K562 (cell line): ENCODE measurements around the gene GCGR. TPM values are rescaled to one million over a fixed set of nuclear protein-coding genes. Genes with fewer than 3 reads are reported as not detected.

Experiments
- RB1 ChIP-seq: fragments of 450-650 bp; IDR thresholded peaks from 2 replicates; pipeline ENCODE4 v1.6.1; 2017; ENCODE audit warnings: low read depth, mild to moderate bottlenecking
- SIX5 ChIP-seq, 2 experiments: IDR thresholded peaks; 2 replicates each; pipeline ENCODE4 v1.6.1; 2011; ENCODE audit warnings: low read length in 2 of 2, borderline replicate concordance in 1 of 2, low read depth in 1 of 2, mild to moderate bottlenecking in 1 of 2, moderate library complexity in 1 of 2; ENCODE audit not compliant: insufficient read depth in 1 of 2
- ZBTB40 ChIP-seq, 2 experiments: fragments of 450-650 bp in 1 of 2; sonication (generic) in 1 of 2; formaldehyde crosslinking in 1 of 2; IDR thresholded peaks; 2 replicates each; pipeline versions ENCODE4 v1.7.1 to v1.9.0; 2016 to 2022; ENCODE audit warnings: inconsistent platforms in 1 of 2, mild to moderate bottlenecking in 1 of 2, missing genetic modification reagents in 1 of 2
- polyA plus RNA-seq, 8 experiments: library from polyadenylated mRNA; depleted of rRNA in 4 of 8; stranded (reverse) in 5 of 8; unstranded in 3 of 8; fragments of >200 nt; fragmentation: Nextera tagmentation in 2 of 8; fragmentation: Illumina TruSeq in 1 of 8; extraction: Ambion mirVana in 2 of 8; extraction: Trizol in 1 of 8; gene quantifications; 2 replicates each; pipeline versions ENCODE4 v1.2.1 to v1.2.3, GENCODE V29; 2011 to 2014; ENCODE audit warnings: inconsistent platforms in 1 of 8, missing spikeins in 1 of 8
- total RNA-seq, 7 experiments: library from RNA; depleted of rRNA in 6 of 7; stranded (reverse); fragments of >200 nt in 6 of 7; fragmentation: Illumina TruSeq in 2 of 7; extraction: Trizol in 2 of 7; gene quantifications; 2 replicates each; pipeline versions ENCODE4 v1.2.1 to v1.2.3, GENCODE V29; 2011 to 2021; ENCODE audit warnings: low replicate concordance in 1 of 7

The GCGR gene
- total and polyA plus RNA-seq, 9 of the 15 experiments (the other 6 are each of a cell fraction or from before 2014, with no cell fraction given) = not detected

- TF ChIP-seq ZBTB40 (IDR thresholded peaks at IDR 0.05) = peak; percentile 70
- TF ChIP-seq ZBTB40 (CRISPR knock-in tag; IDR thresholded peaks at IDR 0.05) = peak; percentile 48; the same call in 1 of the 2 replicates
- TF ChIP-seq SIX5 (IDR thresholded peaks at IDR 0.05; ENCODE audit: borderline replicate concordance in 1 of 2, insufficient read depth in 1 of 2, low read depth in 1 of 2, low read length in 2 of 2) = no peak
- no peak for TF ChIP-seq RB1
- TF ChIP-seq, all 486 proteins: peak for 121
Observed at GRCh38 chr17:81833160-81833920, 29.4 kb downstream of the GCGR start, which contains the start of gene MCRIP1 (continued).
